NB4 (cell line): ENCODE measurements around the gene SRMS.
A peak's percentile ranks its signal among the peaks of the same experiment; 100 is the strongest.

Experiments used
- DNase-seq: peaks from one replicate; pipeline ENCODE4 v3.0.0; 2010; ENCODE audit warnings: low read depth
- H3K4me3 ChIP-seq: one replicate; pipeline ENCODE4 v1.5.1; 2011; ENCODE audit warnings: mild to moderate bottlenecking, low read depth, low read length, moderate library complexity
- MYC ChIP-seq: IDR thresholded peaks from 2 replicates; pipeline ENCODE4 v1.6.1; 2011; ENCODE audit warnings: low read depth, low read length
- POLR2A ChIP-seq: IDR thresholded peaks from 2 replicates; pipeline ENCODE4 v1.6.1; 2011; ENCODE audit warnings: mild to moderate bottlenecking; ENCODE audit not compliant: insufficient read length; ENCODE audit errors: extremely low read depth
- TF ChIP-seq, protein P1 (sequence below): IDR thresholded peaks from 2 replicates; pipeline ENCODE4 v1.6.1; 2011; ENCODE audit warnings: low read depth, low read length
- TF ChIP-seq, protein P2 (sequence below): IDR thresholded peaks from one replicate; pipeline ENCODE4 v1.5.1; 2012; ENCODE audit warnings: low read depth, low read length

SRMS gene

DNA sequence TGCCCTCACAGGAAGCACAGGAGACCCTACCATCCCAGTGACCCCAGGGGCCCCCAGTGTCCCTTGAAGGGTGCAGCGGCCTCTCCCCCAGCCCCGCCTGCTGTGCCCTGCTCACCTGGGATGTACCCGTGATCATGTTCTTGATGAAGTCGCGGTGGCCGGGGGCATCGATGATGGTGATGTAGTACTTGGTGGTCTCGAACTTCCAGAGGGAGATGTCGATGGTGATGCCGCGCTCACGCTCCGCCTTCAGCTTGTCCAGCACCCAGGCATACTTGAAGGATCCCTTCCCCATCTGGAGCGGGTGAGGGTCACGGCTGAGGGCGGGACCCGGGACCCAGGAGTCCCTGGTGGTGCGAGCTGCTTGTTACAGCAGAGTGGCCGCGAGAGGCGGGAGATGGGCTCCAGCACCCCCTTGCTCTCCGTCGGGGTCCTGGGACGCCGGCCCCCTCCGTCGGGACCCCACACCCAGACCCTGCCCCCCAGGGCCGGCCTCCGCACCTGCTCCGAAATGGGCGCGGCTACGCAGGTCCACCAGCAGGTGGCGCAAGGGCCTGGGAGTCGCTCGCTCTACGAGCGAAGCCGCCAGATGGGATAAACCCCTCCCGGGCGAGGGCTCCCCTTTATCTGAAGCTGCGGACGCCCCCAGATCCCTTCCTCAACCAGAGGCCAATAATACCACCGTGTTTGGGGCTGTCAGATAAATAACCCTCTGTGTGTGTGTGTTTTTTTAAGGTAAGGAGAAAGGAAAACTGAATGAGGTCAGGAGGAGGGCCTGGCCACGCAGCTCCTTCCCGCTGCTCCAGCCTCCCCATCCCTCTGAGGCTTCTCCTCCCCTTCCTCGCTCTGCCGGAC lies 51.6 kb downstream of the SRMS start:
- no peak overlapping the region for H3K4me3 ChIP-seq
- TF ChIP-seq POLR2A (no peak), MYC (no peak)
- TF ChIP-seq, protein P1, sequence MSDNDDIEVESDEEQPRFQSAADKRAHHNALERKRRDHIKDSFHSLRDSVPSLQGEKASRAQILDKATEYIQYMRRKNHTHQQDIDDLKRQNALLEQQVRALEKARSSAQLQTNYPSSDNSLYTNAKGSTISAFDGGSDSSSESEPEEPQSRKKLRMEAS, result peak; percentile 28; the same call in 1 of the 2 replicates
- TF ChIP-seq, protein P2, sequence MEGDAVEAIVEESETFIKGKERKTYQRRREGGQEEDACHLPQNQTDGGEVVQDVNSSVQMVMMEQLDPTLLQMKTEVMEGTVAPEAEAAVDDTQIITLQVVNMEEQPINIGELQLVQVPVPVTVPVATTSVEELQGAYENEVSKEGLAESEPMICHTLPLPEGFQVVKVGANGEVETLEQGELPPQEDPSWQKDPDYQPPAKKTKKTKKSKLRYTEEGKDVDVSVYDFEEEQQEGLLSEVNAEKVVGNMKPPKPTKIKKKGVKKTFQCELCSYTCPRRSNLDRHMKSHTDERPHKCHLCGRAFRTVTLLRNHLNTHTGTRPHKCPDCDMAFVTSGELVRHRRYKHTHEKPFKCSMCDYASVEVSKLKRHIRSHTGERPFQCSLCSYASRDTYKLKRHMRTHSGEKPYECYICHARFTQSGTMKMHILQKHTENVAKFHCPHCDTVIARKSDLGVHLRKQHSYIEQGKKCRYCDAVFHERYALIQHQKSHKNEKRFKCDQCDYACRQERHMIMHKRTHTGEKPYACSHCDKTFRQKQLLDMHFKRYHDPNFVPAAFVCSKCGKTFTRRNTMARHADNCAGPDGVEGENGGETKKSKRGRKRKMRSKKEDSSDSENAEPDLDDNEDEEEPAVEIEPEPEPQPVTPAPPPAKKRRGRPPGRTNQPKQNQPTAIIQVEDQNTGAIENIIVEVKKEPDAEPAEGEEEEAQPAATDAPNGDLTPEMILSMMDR, result peak; percentile 90
- DNase-seq, result peak; percentile 63

DNA sequence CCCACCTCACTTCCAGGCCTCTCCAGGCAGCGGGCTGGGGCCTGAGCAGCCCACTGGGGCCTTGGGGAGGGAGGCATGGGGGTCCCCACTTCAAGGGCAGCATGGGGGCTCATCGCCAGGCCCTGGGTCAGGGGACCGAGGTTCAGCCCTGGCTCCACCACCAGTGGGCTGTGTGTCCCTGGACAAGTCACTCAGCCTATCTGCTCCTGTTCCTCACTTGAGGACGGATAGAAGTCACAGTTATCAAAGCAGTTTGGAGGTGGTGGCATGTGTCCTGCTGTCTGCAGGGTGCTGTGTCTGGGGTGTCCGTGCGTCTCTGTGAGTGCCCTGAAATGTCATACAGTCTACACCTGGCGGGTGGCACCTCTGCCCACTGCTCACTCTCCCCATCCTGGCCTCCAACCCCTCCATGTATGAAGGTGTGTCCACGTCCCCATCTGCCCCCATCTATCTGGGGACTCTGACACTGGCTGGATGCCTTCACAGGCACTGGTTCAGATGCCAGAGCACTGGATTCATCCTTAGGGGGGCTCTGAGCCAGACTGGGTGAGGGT lies 52.3 kb downstream of the SRMS start:
- DNase-seq, result no peak
- TF ChIP-seq, protein P2, result no peak
- TF ChIP-seq, protein P1, result no peak
- TF ChIP-seq MYC (no peak), POLR2A (no peak)
- no peak overlapping the region for H3K4me3 ChIP-seq

DNA sequence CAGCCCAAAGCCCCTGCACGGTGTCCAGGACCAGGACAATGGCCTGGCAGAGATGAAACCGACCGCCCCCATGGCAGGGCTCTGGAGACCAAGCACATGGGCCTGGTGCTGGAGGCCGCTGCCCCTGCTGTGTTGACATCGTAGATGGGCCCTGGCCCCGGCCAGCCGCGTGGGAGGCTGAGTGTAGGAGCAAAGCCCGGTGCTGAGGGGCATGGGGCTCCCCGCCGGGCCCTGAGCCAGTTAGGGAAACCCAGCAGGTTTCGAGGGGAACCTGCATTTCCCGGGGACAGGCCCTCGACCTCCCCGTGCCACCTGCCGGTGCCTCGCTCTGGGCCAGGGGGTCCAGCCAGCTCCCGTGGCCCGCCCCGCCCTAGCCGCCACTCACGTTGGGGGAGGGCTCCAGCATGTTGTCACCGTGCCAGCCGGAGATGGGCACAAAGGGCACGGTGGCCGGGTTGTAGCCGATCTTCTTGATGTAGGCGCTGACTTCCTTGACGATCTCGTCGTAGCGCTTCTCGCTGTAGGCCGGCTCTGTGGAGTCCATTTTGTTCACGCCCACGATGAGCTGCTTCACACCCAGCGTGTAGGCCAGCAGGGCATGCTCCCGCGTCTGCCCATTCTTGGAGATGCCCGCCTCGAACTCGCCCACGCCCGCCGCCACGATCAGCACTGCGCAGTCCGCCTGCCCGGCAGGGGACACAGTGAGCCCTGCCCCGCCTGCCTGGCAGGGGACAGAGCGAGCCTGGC lies 53.0 kb downstream of the SRMS start:
- DNase-seq, result no peak
- H3K4me3 ChIP-seq, result no peak overlapping the region
- TF ChIP-seq POLR2A (no peak), MYC (no peak)
- TF ChIP-seq, protein P2, result no peak
- TF ChIP-seq, protein P1, result no peak

DNA sequence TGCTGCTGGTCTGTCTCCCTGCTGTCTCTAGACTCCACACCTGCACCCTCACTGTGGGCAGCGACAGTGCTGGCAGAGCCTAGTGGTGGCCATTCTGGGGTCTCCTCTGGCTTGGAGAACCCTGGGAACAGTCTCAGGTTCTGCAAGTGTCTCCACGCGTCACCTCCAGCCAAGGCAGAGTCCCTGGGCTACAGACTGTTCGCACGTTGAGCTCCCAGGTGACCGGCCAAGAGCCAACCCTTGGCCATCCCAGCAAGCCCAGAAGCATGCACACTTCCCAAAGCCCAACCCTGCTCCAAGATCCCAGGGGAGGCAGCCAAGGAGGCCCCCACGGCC lies 53.5 kb downstream of the SRMS start:
- no peak overlapping the region for H3K4me3 ChIP-seq
- DNase-seq, result no peak
- TF ChIP-seq POLR2A (no peak), MYC (no peak)
- TF ChIP-seq, protein P2, result no peak
- TF ChIP-seq, protein P1, result no peak

DNA sequence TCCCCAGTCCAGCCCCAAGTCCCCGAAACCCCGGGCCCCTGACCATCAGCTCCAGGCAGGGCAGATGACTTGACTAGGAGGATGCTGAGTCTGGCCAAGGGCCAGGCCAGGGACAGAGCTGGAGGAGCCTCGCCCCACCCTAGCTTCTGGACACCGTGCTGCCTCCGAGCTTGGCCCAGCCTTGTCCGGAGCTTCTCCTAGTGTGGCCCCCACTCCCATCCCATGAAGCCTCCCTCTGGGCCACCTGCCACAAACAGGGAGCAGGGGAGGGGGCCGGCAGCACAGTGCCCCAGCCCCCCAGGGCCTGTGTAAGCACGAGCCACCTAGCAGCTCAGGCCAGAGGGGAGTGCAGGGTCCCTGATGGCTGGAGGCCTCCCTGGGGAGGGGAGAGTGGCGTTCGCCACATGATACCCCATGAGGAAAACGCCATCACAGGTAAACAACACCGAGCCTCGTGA lies 54.0 kb downstream of the SRMS start:
- TF ChIP-seq POLR2A (no peak), MYC (no peak)
- TF ChIP-seq, protein P1, result no peak
- TF ChIP-seq, protein P2, result no peak
- DNase-seq, result no peak
- no peak overlapping the region for H3K4me3 ChIP-seq
